ENCODE data around the gene SH2D3A.
"Not testable (repeated sequence)": the region's sequence is repeated elsewhere in the genome, so short reads cannot be mapped to it uniquely, and the experiment has no call there.

SH2D3A gene

DNA sequence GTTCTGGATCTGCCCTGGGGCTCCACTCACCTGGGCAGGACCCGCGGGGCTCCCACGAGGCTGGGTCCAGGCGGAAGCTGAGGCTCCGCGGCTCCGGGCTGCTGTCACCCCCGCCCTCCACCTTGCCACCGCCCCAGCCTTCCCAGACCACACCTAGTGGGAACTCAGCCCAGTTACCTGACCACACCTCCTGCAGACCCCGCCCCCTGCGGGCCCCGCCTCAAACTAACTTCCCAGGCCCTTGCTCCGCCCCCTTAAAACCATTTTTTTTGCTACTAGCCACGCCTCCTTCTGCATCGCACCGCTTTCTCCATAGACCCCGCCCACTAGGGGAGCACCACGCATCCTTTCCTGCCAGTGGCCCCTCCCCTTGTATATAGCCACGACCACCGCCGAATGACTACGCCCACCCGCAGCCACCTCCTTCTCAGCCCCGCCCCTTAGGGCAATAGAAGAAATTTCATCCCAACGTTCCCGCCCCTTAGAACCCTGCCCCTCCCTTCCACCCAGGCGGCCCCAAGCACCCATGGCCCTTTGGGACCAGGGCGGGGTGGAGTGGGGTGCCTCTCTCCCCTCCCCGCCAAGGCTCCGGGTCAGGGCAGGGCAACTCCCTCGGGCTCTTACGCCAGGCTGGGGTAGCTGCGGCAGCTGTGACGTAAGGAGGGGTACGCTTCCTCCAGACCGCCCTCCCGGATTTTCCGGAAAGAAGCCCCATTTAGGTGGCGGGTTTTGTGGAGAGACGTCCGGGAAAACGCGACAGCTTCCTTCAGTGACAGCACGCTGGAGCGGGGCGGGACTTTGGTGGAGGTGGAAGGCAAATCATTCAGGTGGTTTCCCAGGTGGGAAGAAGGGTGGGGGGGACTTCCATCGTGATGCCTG lies at the start of gene SH2D3A:
Gene SH2D3A (minus strand): TSS at position 79 of the 879 bp plus-strand sequence. CDS start 3,687 bp downstream, outside the sequence.
- DNase-seq = peak; percentile 79 to 86 (median 86)

DNA sequence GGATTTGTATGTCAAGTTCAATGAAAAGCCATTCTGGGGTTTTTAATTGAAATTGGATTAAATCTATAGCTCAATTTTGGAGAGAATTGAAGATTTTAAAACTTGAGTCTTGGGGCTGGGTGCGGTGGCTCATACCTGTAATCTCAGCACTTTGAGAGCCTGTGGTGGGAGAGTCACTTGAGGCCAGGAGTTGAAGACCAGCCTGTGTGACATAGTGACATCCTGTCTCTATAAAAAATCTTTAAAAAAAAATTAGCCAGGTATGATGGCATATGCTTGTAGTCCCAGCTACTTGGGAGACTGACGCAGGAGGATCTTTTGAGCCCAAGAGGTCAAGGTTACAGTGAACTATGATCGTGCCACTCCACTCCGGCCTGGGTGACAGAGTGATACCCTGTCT lies 46.4 kb upstream of the SH2D3A start:
- DNase-seq = no peak

DNA sequence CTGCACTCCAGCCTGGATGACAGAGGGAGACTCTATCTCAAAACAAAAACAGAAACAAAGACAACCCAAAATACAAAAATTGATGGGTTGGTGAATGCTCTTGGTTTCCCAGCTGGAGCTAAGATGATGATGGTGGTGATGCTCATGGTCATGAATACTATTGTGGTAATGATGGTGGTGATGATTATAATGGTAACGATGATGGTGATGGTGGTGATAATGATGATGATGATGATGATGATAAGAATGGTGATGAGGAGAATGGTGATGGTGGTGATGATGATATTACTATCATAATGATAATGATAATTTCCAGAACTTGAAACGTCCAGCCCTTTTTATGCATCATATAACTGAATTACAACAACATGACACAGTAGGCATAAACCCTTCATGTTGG lies 45.4 kb upstream of the SH2D3A start:
- DNase-seq = no peak

DNA sequence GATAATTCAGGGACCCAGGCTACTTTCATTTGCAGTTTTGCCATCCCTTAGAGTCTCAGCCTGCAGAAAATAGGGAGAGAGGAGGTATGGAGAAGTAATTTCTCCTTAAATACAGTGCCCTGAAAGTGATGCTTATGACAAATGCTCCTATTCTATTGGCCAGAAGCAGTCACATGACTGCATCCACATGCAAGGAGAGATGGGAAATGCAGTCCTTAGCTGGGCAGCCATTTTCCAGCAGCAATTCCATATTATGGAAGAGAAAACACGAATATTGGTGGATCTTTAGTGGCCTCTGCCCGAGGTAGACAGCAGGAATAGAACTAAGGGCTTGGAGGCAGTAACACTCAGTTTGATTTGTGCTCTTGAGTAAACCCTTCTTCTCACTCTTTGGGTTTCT lies 44.7 kb upstream of the SH2D3A start:
- DNase-seq = no peak

DNA sequence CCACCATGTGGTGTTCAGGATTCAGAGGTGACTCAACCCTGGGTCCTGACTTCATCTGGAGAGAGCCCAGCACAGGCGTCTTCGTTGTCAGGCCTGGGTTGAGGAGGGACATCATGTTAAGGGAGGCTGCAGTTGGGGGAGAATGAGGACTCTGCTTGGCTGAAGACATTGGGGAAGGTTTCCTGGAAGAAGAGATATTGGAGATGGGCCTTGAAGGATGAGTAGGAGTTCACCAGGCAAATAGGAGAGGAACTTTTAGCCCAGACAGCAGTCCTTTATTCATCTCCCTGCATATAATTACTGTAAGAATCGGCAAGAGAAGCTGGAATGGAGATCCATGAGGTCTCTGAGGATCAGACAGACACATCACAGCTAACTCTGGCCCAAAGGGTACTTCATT lies 44.1 kb upstream of the SH2D3A start:
- no peak for DNase-seq

DNA sequence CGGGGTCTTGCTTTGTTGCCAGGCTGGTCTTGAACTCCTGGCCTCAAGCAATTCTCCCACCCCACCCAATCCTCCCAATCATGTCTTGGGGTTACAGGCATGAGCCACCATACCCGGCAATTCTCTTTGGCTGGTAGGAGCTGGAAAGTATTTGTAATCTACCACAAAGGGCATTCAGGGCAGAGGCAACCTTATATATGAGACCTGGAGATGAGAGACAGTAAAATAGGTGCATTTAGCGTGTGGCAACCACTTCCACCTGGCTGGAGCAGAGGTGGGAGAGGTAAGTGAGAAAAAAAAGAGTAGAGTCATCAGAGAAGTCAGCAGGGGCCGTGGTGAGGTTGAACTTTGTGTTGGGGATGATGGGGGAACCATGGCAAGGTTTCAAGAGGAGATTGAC lies 42.0 kb upstream of the SH2D3A start:
- no peak for DNase-seq

DNA sequence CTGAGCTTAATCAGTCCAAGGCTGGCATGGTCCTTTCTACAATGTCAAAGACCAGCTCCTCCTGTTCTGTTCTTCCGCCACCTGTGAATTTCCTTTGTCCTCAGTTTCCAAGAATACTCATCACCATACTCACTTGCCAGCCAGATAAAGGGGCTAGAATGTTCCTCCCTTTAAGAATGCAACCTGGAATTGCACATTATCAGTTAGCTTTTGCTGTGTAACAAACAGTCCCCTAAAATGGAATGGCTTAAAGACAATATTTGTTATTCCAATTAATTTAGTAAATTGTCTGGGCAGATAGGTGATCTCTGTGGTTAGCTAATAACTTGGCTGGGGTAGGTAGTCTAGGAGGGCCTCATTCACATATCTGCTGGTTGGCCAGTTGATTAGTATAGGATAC lies 41.3 kb upstream of the SH2D3A start:
- DNase-seq = no peak

DNA sequence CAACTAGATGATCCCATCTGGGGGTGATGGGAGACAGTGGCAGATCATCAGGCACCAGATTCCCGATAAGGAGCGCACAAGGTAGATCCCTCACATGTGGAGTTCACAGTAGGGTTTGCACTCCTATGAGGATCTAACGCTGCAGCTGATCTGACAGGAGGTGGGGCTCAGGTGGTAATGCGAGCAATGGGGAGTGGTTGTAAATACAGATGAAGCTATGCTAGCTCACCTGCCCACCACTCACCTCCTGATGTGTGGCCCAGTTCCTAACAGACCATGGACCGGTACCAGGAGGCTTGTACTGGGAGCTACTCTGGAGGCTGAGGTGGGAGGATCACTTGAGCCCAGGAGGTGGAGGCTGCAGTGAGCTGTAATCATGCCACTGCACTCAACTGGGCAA lies 40.1 kb upstream of the SH2D3A start:
- no peak for DNase-seq

DNA sequence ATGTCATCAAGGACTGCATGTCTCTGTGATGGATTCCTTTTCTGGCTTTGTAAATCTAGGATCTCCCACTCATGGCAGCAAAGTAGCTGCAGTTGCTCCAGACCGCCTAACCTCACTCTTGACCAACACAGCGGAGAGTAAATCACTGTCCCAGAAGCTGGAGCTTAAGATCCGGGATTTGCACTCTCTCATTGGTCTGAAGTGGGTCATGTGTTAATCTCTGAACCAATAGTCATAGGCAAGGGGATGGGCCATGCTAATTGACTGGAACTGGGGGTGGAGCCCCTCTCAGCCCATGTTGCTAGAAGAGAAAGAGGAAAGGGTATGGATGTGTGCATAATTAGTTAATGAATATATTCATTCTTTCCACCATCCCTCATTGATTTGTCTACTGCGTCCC lies 39.3 kb upstream of the SH2D3A start:
- DNase-seq = no peak

DNA sequence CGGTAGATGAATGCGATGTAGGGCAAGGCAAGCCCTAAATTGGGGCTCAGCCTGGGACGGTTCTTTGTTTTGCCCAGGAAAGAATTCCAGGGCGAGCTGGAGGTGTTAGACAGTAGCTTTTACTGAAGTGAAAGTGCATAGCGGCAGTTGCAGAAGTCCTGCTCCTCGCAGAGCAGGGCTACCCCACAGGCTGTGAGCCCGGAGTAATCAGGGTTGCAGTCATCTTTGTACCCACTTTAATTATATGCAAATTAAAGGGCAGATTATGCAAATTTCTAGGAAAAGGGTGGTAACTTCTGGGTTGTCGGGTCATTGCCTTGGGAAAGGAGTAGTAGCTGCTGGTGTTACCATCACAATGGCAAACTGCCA lies 35.8 kb upstream of the SH2D3A start:
- DNase-seq = no peak

DNA sequence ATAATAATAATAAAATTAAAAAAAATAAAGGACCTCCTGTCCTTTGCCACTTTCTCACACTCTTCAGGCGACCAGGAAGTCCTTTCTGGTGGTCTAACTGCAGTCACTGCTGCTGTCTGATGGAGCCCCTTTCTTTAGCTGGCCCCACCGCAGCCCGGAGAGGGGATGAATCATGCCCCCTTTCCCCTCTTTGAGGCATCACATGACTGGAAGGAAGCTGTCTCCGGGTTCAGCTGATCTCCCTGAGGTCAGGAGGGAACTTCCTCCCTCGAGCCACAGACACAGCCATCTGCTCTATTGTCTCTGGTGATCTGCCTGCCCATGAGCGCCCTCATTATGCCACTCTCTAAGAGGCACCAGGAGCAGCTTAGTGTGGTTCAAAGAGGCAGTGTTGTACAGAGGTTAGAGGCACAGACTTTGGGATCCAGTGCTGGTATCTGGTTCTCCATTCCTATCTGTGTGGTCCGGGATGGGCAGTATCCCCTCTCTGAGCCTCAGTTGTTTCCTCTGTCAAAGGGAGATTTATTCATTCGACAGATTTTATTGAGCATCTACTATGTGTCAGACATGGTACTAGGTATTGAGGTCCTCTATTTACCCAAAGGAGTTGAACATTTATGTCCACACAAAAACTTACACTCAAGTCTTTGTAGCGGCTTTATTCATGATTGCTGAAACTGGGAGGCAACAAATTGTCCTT lies 35.3 kb upstream of the SH2D3A start:
- DNase-seq = peak in 3 of 4 experiments; percentile 11 to 33 (median 13)

DNA sequence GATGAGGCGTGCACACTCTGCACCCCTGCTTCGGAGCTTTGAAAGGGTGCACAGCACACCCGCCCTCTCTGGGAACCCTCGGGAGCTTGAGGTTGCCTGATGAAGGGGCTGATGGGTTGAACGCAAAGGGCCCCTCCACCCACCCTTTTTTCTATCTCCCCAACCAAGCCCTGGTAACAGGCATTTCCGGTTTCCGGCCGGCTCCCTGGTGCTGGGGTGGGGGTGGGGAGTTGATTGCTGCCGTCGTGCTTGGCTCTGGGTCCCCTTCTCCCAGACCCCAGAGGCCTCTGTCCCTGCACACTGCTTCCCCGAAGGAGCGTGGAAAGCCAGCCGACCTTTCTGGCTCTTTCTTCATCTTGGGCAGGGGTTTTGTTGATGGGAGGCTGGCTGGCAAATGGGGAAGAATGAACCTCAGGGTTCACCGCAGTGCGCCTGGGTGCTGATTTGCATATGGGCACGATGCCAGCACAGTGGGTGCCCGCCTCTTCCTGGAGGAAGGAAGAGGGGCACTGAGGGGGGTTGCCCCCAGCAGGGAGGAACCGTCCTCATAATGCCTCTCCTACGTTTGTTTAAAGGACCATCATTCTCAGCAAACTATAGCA lies 34.4 kb upstream of the SH2D3A start:
- peak; percentile 51 to 69 (median 56) for DNase-seq

DNA sequence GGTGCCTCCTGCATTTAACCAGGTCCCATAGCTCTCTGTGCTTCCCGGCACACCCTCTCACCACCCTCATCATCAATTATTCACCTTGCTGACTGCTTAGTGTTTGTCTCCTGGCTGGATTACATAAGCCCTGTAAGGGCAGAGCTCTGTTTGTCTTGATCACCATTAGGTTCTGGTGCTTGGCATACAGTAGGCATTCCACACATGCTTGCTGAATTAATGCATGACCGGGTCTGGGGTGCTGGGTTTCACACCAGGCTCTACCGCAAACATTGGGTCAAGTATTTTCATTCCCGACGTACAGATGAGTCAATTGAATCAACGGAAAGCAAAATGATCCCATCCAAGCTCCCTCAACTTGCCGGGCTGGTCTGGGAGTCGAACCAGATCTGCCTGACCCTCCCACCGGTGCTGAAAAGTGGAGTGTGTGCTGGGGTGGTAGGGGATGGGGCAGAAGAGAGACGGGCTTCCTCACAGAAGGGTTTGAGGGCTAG lies 33.8 kb upstream of the SH2D3A start:
- no peak for DNase-seq

DNA sequence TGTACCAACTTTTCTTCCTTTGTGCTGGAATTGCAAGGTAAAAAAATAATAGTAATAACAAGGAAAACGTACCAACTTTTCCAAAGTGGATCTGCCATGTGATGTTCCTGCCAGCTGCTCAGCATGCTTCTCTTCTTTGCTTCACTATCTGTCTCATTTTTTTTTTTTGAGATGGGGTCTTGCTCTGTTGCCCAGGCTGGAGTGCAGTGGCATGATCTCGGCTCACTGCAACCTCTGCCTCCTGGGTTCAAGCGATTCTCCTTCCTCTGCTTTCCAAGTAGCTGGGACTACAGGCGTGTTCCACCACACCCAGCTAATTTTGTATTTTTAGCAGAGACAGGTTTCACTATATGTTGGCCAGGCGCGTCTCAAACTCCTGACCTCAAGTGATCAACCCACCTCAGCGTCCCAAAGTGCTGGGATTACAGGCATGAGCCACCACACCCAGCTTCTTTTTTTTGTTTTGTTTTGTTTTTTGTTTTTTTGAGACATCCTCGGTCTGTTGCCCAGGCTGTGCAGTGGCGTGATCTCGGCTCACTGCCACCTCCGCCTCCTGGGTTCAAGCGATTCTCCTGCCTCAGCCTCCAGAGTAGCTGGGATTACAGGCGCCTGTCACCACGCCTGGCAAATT lies 33.0 kb upstream of the SH2D3A start:
- not testable (repeated sequence) for DNase-seq

DNA sequence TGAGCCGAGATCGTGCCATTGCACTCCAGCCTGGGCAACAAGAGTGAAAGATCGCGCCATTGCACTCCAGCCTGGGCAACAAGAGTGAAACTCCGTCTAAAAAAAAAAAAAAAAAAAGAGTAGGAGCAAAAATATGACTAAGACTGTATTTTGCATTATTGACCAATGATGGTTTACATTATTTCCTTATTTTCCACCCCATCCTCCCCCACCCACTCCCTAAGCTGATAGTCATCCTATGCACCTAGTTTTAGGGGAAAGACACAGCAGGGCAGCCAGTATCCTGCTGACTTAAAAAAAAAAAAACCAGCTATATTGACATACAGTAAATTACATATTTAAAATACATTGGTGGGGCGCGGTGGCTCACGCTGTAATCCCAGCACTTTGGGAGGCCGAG lies 30.4 kb upstream of the SH2D3A start:
- no peak for DNase-seq

DNA sequence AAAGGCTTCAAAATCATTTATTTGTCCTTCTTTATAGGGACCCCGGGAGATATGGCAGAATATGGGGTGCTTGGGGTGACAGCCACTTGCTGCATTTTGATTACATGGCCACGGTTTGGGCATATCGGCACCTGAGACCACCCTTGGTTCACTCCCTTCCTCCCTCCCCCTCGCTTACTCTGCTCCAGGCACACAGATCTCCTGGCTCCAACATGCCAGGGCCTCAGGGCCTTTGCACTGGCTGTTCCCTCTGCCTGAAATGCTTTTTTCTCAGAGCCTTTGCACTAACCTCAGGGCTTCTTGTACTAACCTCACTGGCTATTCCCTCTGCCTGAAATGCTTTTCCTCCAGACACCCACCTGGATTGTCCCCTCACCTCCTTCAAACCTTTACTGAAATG lies 29.0 kb upstream of the SH2D3A start:
- DNase-seq = no peak

DNA sequence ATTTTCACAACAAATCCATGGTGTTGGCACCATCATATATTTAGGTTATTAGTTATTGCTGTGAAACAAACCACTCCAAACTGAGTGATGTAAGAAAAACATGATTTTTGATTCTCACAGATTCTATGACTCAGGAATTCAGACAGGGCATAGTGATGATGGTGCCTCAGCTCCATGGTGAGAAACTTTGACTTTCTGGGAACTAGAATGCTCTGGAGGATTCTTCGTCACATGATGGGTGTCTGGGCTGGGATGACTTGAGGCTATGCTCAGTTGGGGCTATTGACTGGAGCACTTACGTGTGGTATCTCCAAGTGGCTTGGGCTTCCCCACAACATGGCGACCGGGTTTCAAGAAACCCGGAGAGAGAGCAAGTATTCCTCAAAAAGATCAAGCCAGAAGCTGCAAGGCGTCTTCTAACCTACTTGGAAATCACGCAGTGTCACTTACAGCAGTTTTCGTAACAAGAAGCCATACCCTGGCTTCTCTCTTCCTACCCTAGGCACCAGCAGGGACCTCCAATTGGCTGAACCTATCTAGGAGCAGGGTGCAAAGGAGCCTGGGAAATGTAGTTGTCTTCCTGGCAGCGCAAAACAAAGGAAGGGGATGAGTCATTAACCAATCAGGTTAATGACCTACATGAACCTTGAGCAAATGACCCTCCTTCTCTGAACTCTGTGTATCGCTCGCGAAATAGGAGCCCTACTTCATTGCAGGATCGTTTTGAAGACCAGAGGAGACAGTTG lies 27.6 kb upstream of the SH2D3A start:
- DNase-seq = no peak

DNA sequence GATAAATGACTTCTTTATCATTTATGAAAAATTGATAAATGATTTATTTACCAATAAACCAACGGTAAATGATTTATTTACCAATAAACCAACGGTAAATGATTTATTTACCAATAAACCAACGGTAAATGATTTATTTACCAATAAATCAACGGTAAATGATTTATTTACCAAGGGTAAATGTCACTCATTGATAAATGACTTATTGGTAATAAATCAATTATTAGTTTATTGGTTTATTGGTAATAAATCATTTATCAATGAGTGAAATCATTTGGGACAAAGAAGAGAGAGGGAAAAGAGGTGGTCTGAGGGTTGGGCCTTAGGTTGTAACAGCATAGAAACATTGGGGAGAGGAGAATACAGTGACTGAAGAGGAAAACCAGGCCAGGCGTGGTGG lies 26.7 kb upstream of the SH2D3A start:
- DNase-seq = no peak

DNA sequence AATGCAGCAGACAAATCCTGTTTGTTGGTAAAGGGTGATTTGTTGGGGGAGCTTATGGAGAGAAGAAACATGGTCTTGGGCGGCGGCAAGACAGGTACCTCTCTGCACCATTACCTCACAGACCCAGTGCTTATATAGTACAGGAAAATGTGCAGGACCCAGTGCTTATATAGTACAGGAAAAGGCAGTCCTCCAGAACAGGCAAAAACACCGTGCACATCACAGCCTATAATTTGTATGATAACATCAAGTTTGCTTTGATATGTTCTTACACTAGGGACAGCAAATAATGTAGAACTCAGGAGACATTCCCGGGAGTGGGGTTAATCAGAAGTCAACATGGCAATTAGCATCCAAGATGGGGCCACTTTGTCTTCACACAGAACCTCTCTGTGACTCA lies 26.2 kb upstream of the SH2D3A start:
- DNase-seq = no peak

DNA sequence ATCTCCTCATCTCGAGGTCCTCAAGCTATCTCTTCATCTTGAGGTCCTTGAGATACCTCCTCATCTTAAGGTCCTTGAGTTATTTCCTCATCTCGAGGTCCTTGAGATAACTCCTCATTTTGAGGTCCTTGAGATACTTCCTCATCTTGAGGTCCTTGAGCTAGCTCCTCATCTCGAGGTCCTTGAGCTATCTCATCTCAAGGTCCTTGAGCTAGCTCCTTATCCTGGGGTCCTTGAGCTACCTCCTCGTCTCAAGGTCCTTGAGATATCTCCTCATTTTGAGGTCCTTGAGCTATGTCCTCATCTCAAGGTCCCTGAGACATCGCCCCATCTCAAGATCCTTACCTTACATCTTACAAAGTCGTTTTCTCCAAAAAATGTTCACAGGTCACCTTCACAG lies 24.0 kb upstream of the SH2D3A start:
- DNase-seq = no peak

DNA sequence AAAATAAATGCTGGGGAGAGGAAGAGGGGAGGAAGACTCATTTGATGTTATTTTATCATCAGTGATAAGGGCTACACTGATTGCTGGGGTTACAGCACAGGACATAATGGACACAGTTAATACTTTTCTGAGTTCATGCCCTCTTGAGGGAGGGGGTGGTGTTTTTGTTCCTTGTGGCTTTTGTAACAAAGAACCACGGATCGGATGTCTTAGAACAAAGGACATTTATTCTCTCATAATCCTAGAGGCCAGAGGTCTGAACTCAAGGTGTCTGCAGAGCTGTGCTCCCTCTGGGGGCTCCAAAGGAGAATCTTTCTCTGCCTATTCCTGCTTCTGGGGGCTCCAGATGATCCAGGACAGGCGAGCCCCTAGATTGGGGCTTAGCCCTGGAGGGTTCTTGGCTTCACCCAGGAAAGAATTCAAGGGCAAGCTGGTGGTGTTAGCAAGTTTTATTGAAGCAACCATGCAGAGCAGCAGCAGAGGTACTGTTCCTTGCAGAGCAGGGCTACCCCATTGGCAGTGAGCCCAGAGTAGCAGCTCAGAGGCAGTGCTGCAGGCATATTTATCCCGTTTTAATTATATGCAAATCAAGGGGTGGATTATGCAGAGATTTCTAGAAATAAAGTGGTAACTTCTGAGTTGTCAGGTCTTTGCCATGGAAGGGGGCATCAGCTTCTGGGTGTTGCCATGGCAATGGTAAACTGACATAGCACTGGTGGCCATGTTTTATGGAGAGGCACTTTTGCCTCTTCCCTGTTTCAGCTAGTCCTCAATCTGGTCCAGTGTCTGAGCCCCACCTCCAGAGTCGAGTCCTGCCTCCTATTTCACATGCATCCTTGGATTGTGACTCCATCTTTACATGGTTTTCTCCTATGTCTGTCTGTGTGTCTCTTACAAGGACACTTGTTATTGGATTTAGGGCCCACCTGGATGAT lies 23.2 kb upstream of the SH2D3A start:
- no peak for DNase-seq
